CD4-positive, alpha-beta T cell treated with Interleukin-17A for 1 hour (primary cell): ENCODE measurements around the gene TRIM52.
"Not testable (repeated sequence)": the region's sequence is repeated elsewhere in the genome, so short reads cannot be mapped to it uniquely, and the experiment has no call there.

Experiments
- DNase-seq: peaks from one replicate; pipeline ENCODE4 v3.0.0-alpha.2; 2020

TRIM52 gene

DNA sequence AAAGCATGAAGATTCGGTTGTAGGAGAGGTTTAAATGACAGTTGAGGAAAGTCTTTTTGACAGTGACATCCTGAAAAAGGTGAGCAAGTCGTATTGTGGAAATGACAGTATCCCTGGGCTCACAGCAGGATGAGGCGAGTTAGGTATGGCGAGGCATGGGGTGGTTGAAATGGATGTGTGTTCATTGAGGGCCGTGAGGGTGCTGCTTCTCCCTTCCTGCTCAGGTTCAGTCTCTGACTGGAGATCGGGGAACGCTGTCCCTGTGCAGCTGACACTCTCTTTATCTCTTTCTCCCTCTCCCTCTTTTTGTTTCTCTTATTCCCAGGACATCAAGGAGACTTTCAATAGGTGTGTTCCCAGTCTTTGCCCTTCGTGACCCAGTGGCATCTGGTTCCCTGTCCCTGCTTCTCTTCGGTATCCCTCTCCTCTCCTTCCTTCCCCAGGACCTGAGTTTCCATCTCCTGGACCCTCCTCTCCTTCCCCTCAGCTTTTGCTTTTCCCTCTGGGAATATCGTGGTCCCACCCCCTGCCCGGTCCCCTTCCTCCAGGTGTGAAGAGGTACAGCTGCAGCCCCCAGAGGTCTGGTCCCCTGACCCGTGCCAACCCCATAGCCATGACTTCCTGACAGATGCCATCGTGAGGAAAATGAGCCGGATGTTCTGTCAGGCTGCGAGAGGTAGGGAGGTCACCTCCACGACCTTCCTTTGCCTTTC is 27.7 kb downstream of the TRIM52 start:
- DNase-seq: no peak

DNA sequence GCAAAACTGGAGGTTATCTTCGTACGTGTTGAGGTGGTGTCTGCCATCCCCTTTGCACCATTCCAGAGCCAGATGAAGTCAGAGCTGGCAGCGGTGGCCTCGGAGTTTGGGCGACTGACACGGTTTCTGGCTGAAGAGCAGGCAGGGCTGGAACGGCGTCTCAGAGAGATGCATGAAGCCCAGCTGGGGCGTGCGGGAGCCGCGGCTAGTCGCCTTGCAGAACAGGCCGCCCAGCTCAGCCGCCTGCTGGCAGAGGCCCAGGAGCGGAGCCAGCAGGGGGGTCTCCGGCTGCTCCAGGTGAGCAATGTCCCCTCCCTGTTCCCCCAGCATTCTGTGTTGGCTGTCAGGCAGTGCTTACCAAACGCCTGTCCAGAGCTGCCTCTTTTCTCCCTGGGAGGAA is 28.4 kb downstream of the TRIM52 start:
- no peak for DNase-seq

GRCh38 chr5:181231432-181231831 is 29.5 kb downstream of the TRIM52 start:
- no peak for DNase-seq

- no peak for DNase-seq
Measured at GRCh38 chr5:181230551-181230950, 30.4 kb downstream of the TRIM52 start.

DNA sequence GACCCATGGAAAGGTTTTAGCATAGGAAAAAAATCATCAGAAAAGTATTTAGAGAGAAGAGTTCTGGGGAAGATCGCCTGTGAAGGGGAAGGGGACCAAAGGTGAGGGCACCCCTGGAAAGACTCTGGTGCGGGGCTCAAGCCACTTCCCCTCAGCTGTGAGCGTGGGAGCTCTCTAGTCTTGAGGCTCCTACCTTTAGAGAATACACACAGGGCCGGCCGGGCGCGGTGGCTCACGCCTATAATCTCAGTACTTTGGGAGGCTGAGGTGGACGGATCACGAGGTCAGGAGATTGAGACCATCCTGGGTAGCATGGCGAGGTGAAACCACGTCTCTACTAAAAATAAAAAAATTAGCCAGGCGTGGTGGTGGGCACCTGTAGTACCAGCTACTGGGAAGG is 30.9 kb downstream of the TRIM52 start:
- DNase-seq: no peak

DNA sequence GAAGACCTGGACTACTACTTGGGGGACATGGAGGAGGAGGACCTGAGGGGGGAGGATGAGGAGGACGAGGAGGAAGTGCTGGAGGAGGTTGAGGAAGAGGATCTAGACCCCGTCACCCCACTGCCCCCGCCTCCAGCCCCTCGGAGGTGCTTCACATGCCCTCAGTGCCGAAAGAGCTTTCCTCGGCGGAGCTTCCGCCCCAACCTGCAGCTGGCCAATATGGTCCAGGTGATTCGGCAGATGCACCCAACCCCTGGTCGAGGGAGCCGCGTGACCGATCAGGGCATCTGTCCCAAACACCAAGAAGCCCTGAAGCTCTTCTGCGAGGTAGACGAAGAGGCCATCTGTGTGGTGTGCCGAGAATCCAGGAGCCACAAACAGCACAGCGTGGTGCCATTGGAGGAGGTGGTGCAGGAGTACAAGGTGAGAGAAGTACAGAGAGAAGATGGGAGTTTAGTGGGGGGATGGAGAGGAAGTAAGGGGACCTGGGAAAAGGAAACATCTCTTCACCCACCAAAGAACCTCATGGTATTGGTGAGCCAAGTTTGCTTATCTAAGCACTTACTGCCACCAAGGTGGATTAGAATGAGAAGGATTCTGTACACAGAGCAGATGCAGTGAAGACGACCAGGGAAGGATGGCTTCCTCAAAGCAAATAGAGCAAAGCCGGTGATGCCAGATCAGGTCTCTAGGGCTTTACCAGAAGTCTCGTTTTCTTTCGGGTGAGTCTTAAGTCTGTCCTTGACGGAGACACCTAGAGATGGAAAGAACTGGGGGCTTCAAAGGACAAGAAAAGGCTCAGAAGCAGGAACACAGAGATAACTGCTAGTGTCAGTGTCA is 36.3 kb downstream of the TRIM52 start:
- DNase-seq: peak; percentile 60

GRCh38 chr5:181223729-181224389 is 37.1 kb downstream of the TRIM52 start:
- DNase-seq: no peak

DNA sequence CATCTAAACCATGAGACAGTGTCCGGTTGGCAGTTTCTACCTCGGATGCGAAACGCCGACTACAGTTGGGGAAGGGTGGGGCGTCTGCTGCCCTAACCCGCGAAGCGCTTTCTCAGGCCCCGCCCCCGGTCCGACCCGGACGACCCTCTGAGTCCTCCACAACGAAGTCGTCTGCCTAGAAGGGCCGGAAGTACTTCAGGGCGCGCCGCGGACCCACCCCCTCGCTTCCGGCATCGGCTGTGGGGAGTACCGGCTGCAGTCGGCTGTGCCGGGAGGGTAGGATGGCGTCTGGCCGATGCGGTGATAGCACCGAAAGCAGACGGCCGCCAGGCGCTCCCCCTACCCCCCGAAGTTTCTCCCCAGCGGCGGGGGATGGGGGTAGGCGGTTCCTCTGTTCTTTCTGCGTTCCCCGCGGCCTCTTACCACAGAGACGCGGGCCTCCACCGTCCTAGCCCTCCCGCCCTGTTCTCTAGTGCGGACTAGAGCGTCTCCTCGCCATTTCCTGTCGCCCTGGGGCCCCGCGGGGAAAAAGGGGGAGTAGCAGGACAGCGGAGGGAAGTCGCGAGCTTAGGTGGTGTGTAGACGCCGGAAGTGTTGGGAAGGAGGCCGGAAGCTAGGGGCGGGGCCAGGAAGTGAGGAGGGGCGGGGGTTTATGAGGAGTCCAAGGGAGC is 37.8 kb downstream of the TRIM52 start, which contains the start of gene TRIM41:
TSS of gene TRIM41 (plus strand) at position 224 of the 671 bp plus-strand sequence. CDS start 719 bp downstream, outside the sequence.
- peak; percentile 98 for DNase-seq

DNA sequence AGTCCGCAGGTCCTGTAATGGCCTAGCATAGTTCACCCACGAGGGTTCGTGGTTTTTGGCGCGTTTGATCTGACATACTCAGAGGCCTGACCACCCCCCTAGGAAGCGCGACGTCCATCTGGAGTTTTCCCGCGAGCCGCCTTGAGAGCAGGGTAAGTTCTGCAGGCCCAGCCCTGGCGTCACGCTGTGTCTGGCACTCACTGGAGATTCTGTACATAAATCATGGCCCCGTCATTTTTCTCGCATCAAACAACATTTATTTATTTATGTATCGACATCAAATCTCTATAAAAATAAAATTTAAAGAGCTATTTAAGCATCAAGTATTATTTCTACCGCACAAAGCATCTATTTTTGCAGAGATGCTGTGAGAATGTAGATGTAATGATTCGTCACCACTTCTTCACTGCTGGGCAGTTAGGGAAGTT is 38.3 kb downstream of the TRIM52 start:
- no peak for DNase-seq

DNA sequence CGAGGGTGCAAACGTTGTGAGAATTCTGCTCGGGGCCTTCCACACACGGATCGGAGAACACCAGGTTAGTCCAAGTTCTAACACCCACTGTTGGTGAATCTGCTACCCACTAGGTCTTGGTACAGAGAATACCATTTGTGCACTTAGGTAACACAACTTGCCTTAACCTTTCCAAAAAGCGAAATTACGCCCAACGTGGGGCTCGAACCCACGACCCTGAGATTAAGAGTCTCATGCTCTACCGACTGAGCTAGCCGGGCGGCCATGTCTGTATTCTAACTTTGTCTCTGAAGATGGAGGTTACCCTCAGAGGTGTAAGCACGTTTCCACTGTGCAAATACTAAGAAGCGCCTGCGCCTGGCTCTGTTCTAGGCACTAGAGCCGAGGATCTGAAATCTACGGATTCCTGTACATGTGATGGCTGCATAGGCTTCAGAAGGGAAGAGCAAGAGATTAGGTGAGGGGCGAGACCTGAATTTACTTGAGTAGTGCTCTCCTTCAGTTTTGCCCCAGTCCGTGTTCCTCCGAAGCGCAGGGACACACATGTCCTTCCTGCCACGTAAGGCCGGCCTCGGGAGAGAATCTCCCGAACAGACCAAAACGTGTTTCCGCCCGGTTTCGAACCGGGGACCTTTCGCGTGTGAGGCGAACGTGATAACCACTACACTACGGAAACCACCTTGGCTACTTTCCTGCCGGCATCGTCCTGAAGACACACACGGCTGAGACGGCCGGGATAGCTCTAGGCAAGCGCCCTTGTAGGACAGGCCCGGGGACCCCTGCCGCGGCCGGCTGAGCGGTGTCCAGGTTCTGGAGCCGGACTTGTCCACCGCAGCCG is 38.9 kb downstream of the TRIM52 start:
- DNase-seq: peak; percentile 97

DNA sequence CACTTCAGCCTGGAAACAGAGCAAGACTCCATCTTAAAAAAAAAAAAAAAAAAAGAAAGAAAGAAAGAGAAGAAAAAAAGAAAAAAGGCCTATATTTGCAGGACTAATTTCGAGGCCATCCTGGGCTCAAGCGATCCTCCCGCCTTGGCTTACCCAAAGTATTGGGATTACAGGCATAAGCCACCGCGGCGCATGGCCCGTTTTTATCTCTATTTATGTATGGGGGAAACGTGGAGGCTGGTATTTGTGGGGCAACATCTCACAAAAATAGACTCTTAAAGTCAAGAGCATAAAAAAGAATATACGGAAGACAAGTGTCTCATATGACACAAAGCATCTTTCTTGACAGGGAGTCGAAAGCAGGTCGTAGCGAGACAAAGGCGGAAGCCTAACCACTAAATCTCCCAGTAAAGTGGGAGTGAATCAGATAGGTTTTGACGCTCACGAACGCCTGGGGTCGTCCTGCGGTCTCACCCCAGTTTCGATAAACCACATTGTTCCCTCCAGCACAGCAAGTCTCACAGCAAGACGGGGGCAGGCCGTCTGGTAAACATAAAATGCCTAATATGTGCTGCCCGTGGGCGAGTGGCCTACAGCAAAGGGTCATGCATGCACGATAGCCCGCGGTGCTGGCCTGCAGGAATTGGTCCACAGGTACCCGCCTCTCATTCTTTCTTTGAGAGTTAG is 39.7 kb downstream of the TRIM52 start:
- peak; percentile 79 for DNase-seq

GRCh38 chr5:181220178-181220515 is 40.8 kb downstream of the TRIM52 start:
- no peak for DNase-seq

- DNase-seq: no peak
Measured at GRCh38 chr5:181219262-181220177, 41.4 kb downstream of the TRIM52 start.

GRCh38 chr5:181218795-181219124 is 42.2 kb downstream of the TRIM52 start:
- DNase-seq: no peak

DNA sequence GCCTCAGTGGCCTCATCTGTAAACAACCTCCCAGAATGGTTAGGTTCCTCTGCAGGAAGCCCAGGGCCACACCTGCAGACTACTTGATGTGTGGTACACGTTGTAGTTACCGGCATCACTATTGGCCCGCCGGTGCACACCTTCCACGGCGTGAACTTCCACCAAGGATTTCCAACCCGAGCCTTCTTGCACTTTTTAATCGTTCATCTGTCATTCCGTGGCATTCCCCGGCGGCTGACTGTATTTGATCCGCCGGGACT is 43.2 kb downstream of the TRIM52 start:
- DNase-seq: peak; percentile 64

GRCh38 chr5:181217111-181217802 is 43.7 kb downstream of the TRIM52 start:
- peak; percentile 75 for DNase-seq

- DNase-seq: peak; percentile 50
Measured at GRCh38 chr5:181215997-181216989, 44.6 kb downstream of the TRIM52 start.

- DNase-seq: not testable (repeated sequence)
Measured at GRCh38 chr5:181214249-181214648, 46.7 kb downstream of the TRIM52 start.

- DNase-seq: no peak
Measured at GRCh38 chr5:181212934-181213333, 48.0 kb downstream of the TRIM52 start.
